WI38 (cell line): Measurements from ENCODE around the gene USP28.

Source experiments
- H3K4me3 ChIP-seq: 2 replicates; pipeline ENCODE4 v1.5.1; 2011; ENCODE audit warnings: low read depth, mild to moderate bottlenecking, control low read depth, low read length
- CTCF ChIP-seq: IDR thresholded peaks from 2 replicates; pipeline ENCODE4 v1.5.1; 2012; ENCODE audit warnings: low read depth, mild to moderate bottlenecking, control low read depth, low read length

Gene USP28

GRCh38 chr11:113818426-113818825 lies 56.9 kb downstream of the USP28 start:
- no peak overlapping the region for H3K4me3 ChIP-seq
- TF ChIP-seq CTCF, result no peak

GRCh38 chr11:113817626-113818025 lies 57.7 kb downstream of the USP28 start:
- TF ChIP-seq CTCF, result no peak
- H3K4me3 ChIP-seq, result no peak overlapping the region

GRCh38 chr11:113817162-113817561 lies 58.2 kb downstream of the USP28 start:
- TF ChIP-seq CTCF, result no peak
- no peak overlapping the region for H3K4me3 ChIP-seq

- TF ChIP-seq CTCF, result no peak
- H3K4me3 ChIP-seq, result no peak overlapping the region
Measured at GRCh38 chr11:113814181-113814580, 61.2 kb downstream of the USP28 start.

GRCh38 chr11:113808931-113809330 lies 66.4 kb downstream of the USP28 start:
- H3K4me3 ChIP-seq, result no peak overlapping the region
- no peak for TF ChIP-seq CTCF

GRCh38 chr11:113806406-113806805 lies 69.0 kb downstream of the USP28 start:
- H3K4me3 ChIP-seq, result no peak overlapping the region
- TF ChIP-seq CTCF, result peak; percentile 36; the same call in 1 of the 2 replicates

- TF ChIP-seq CTCF, result no peak
- no peak overlapping the region for H3K4me3 ChIP-seq
Measured at GRCh38 chr11:113805640-113806039, 69.7 kb downstream of the USP28 start.
